Suprapubic skin (tissue), 3 donors: ENCODE results near the gene ARHGAP5.

ENCODE experiments used
- EP300 ChIP-seq: sonication (generic); formaldehyde crosslinking; IDR thresholded peaks from one replicate; pipeline ENCODE4 v1.6.1; 2017; ENCODE audit warnings: antibody characterized with exemption
- POLR2A ChIP-seq, 2 donors: fragments of 450-650 bp; IDR thresholded peaks; one replicate each; pipeline ENCODE4 v1.6.1; 2017; ENCODE audit warnings: antibody characterized with exemption in 2 of 2, mild to moderate bottlenecking in 2 of 2, moderate library complexity in 2 of 2
- TF ChIP-seq, protein P1 (sequence below), 2 donors: fragments of 200-600 bp in 1 of 2; fragments of 450-650 bp in 1 of 2; sonication (generic) in 1 of 2; IDR thresholded peaks; one replicate each; pipeline ENCODE4 v1.5.1; 2016 to 2019; ENCODE audit warnings: antibody characterized with exemption in 2 of 2, mild to moderate bottlenecking in 1 of 2, moderate library complexity in 1 of 2

- TF ChIP-seq EP300 (no peak), POLR2A (IDR thresholded peaks at IDR 0.05) (no peak)
- TF ChIP-seq, protein P1, sequence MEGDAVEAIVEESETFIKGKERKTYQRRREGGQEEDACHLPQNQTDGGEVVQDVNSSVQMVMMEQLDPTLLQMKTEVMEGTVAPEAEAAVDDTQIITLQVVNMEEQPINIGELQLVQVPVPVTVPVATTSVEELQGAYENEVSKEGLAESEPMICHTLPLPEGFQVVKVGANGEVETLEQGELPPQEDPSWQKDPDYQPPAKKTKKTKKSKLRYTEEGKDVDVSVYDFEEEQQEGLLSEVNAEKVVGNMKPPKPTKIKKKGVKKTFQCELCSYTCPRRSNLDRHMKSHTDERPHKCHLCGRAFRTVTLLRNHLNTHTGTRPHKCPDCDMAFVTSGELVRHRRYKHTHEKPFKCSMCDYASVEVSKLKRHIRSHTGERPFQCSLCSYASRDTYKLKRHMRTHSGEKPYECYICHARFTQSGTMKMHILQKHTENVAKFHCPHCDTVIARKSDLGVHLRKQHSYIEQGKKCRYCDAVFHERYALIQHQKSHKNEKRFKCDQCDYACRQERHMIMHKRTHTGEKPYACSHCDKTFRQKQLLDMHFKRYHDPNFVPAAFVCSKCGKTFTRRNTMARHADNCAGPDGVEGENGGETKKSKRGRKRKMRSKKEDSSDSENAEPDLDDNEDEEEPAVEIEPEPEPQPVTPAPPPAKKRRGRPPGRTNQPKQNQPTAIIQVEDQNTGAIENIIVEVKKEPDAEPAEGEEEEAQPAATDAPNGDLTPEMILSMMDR (IDR thresholded peaks at IDR 0.05) = no peak
Observed at GRCh38 chr14:32074887-32075572, 2.1 kb upstream of the ARHGAP5 start.
